ENCODE data around the gene SPDYE2B. TPM values are rescaled to one million over a fixed set of nuclear protein-coding genes. Genes with fewer than 3 reads are reported as not detected.
A peak's percentile ranks its signal among the peaks of the same experiment; 100 is the strongest.
"Not testable (repeated sequence)": the region's sequence is repeated elsewhere in the genome, so short reads cannot be mapped to it uniquely, and the experiment has no call there.

SPDYE2B gene
- total RNA-seq, 1 donor from 2014 or later, result not detected

GRCh38 chr7:102616507-102617125 lies 33.5 kb upstream of the SPDYE2B start, which contains the start of gene RASA4:
RASA4 (minus strand) TSS chr7:102616756; CDS start chr7:102616689, 67 bp downstream.
- not testable (repeated sequence) for H3K4me1 Mint-ChIP-seq (ENCODE audit: low read depth)

GRCh38 chr7:102618122-102618521 lies 32.0 kb upstream of the SPDYE2B start:
- intact Hi-C loops (cut with micrococcal nuclease); DNase-seq (ENCODE audit: low spot score); H3K4me1 Mint-ChIP-seq (ENCODE audit: low read depth); H3K9me3 Mint-ChIP-seq; H3K27ac Mint-ChIP-seq; H3K4me3 Mint-ChIP-seq (ENCODE audit: low read depth); H3K27me3 Mint-ChIP-seq (ENCODE audit: low read depth); H3K36me3 Mint-ChIP-seq (ENCODE audit: low read depth): not testable (repeated sequence)

More at GRCh38 chr7:102616507-102617125, 33.5 kb upstream of the SPDYE2B start, which contains the start of gene RASA4:
- DNase-seq (ENCODE audit: low spot score), result peak; percentile 42
- H3K9me3 Mint-ChIP-seq; intact Hi-C loops (cut with micrococcal nuclease); H3K27ac Mint-ChIP-seq; H3K36me3 Mint-ChIP-seq (ENCODE audit: low read depth); H3K4me3 Mint-ChIP-seq (ENCODE audit: low read depth); H3K27me3 Mint-ChIP-seq (ENCODE audit: low read depth): not testable (repeated sequence)

GRCh38 chr7:102627271-102627904 lies 22.7 kb upstream of the SPDYE2B start:
- H3K27me3 Mint-ChIP-seq (ENCODE audit: low read depth); H3K36me3 Mint-ChIP-seq (ENCODE audit: low read depth); H3K9me3 Mint-ChIP-seq; H3K4me3 Mint-ChIP-seq (ENCODE audit: low read depth); intact Hi-C loops (cut with micrococcal nuclease); DNase-seq (ENCODE audit: low spot score); H3K27ac Mint-ChIP-seq; H3K4me1 Mint-ChIP-seq (ENCODE audit: low read depth): not testable (repeated sequence)

GRCh38 chr7:102630622-102631021 lies 19.5 kb upstream of the SPDYE2B start:
- H3K27ac Mint-ChIP-seq; H3K27me3 Mint-ChIP-seq (ENCODE audit: low read depth); H3K4me1 Mint-ChIP-seq (ENCODE audit: low read depth); H3K4me3 Mint-ChIP-seq (ENCODE audit: low read depth); H3K36me3 Mint-ChIP-seq (ENCODE audit: low read depth); DNase-seq (ENCODE audit: low spot score); intact Hi-C loops (cut with micrococcal nuclease); H3K9me3 Mint-ChIP-seq: not testable (repeated sequence)

- H3K27ac Mint-ChIP-seq; DNase-seq (ENCODE audit: low spot score); H3K4me1 Mint-ChIP-seq (ENCODE audit: low read depth); intact Hi-C loops (cut with micrococcal nuclease); H3K4me3 Mint-ChIP-seq (ENCODE audit: low read depth); H3K9me3 Mint-ChIP-seq; H3K36me3 Mint-ChIP-seq (ENCODE audit: low read depth); H3K27me3 Mint-ChIP-seq (ENCODE audit: low read depth): not testable (repeated sequence)
Observed at GRCh38 chr7:102634299-102634698, 15.8 kb upstream of the SPDYE2B start.

- H3K27me3 Mint-ChIP-seq (ENCODE audit: low read depth); H3K9me3 Mint-ChIP-seq; H3K27ac Mint-ChIP-seq; intact Hi-C loops (cut with micrococcal nuclease); DNase-seq (ENCODE audit: low spot score); H3K4me3 Mint-ChIP-seq (ENCODE audit: low read depth); H3K4me1 Mint-ChIP-seq (ENCODE audit: low read depth); H3K36me3 Mint-ChIP-seq (ENCODE audit: low read depth): not testable (repeated sequence)
Observed at GRCh38 chr7:102635354-102635753, 14.8 kb upstream of the SPDYE2B start.

- H3K9me3 Mint-ChIP-seq; H3K36me3 Mint-ChIP-seq (ENCODE audit: low read depth); H3K4me3 Mint-ChIP-seq (ENCODE audit: low read depth); H3K27ac Mint-ChIP-seq; DNase-seq (ENCODE audit: low spot score); H3K4me1 Mint-ChIP-seq (ENCODE audit: low read depth); H3K27me3 Mint-ChIP-seq (ENCODE audit: low read depth); intact Hi-C loops (cut with micrococcal nuclease): not testable (repeated sequence)
Observed at GRCh38 chr7:102636956-102637355, 13.2 kb upstream of the SPDYE2B start.

GRCh38 chr7:102638848-102639247 lies 11.3 kb upstream of the SPDYE2B start:
- H3K27me3 Mint-ChIP-seq (ENCODE audit: low read depth); intact Hi-C loops (cut with micrococcal nuclease); H3K27ac Mint-ChIP-seq; H3K9me3 Mint-ChIP-seq; H3K4me3 Mint-ChIP-seq (ENCODE audit: low read depth); DNase-seq (ENCODE audit: low spot score); H3K36me3 Mint-ChIP-seq (ENCODE audit: low read depth); H3K4me1 Mint-ChIP-seq (ENCODE audit: low read depth): not testable (repeated sequence)

- H3K27me3 Mint-ChIP-seq (ENCODE audit: low read depth); H3K36me3 Mint-ChIP-seq (ENCODE audit: low read depth); H3K4me1 Mint-ChIP-seq (ENCODE audit: low read depth); H3K9me3 Mint-ChIP-seq; intact Hi-C loops (cut with micrococcal nuclease); H3K4me3 Mint-ChIP-seq (ENCODE audit: low read depth); H3K27ac Mint-ChIP-seq; DNase-seq (ENCODE audit: low spot score): not testable (repeated sequence)
Observed at GRCh38 chr7:102642691-102643090, 7.4 kb upstream of the SPDYE2B start, which contains the start of gene UPK3BL1. UPK3BL1 (minus strand) TSS chr7:102642791; CDS start chr7:102642741, 50 bp downstream.

- intact Hi-C loops (cut with micrococcal nuclease); H3K9me3 Mint-ChIP-seq; DNase-seq (ENCODE audit: low spot score); H3K36me3 Mint-ChIP-seq (ENCODE audit: low read depth); H3K27me3 Mint-ChIP-seq (ENCODE audit: low read depth); H3K4me1 Mint-ChIP-seq (ENCODE audit: low read depth); H3K27ac Mint-ChIP-seq; H3K4me3 Mint-ChIP-seq (ENCODE audit: low read depth): not testable (repeated sequence)
Observed at GRCh38 chr7:102643404-102643803, 6.7 kb upstream of the SPDYE2B start.

- H3K4me1 Mint-ChIP-seq (ENCODE audit: low read depth); H3K27ac Mint-ChIP-seq; H3K9me3 Mint-ChIP-seq; H3K4me3 Mint-ChIP-seq (ENCODE audit: low read depth); H3K27me3 Mint-ChIP-seq (ENCODE audit: low read depth); DNase-seq (ENCODE audit: low spot score); intact Hi-C loops (cut with micrococcal nuclease); H3K36me3 Mint-ChIP-seq (ENCODE audit: low read depth): not testable (repeated sequence)
Observed at GRCh38 chr7:102647813-102648212, 2.3 kb upstream of the SPDYE2B start.

- intact Hi-C loops (cut with micrococcal nuclease); H3K36me3 Mint-ChIP-seq (ENCODE audit: low read depth); H3K27me3 Mint-ChIP-seq (ENCODE audit: low read depth); H3K27ac Mint-ChIP-seq; H3K4me3 Mint-ChIP-seq (ENCODE audit: low read depth); DNase-seq (ENCODE audit: low spot score); H3K9me3 Mint-ChIP-seq; H3K4me1 Mint-ChIP-seq (ENCODE audit: low read depth): not testable (repeated sequence)
Observed at GRCh38 chr7:102664765-102665164, 14.6 kb downstream of the SPDYE2B start.

- H3K9me3 Mint-ChIP-seq; DNase-seq (ENCODE audit: low spot score); H3K4me3 Mint-ChIP-seq (ENCODE audit: low read depth); H3K27me3 Mint-ChIP-seq (ENCODE audit: low read depth); H3K27ac Mint-ChIP-seq; intact Hi-C loops (cut with micrococcal nuclease); H3K36me3 Mint-ChIP-seq (ENCODE audit: low read depth); H3K4me1 Mint-ChIP-seq (ENCODE audit: low read depth): not testable (repeated sequence)
Observed at GRCh38 chr7:102666850-102667249, 16.7 kb downstream of the SPDYE2B start.

All from activated T-helper 2 cell treated with anti-CD3 and anti-CD28 coated beads, Interferon-gamma antibody, Interleukin-2, Interleukin-4, amounts not matched to agents 10 μg/mL and 5 μg/mL and 100 μg/mL, durations not matched to agents 14 hours and 24 hours and 36 hours (primary cell).